A673 (cell line): ENCODE data around the gene PRR30. TPM values are rescaled to one million over a fixed set of nuclear protein-coding genes. Genes with fewer than 3 reads are reported as not detected.

Source experiments
- BruUV-seq: library from RNA; stranded (reverse); fragments of 400-500 nt; replicated peaks from 2 replicates; lab custom pipeline; 2021; lab: Mats Ljungman, UMichigan
- CTCF ChIA-PET: fragments of 300-600 bp; sonication (Branson Sonifier 250); formaldehyde crosslinking; loops from one replicate; lab custom pipeline; 2022; ENCODE audit warnings: antibody characterized with exemption; lab: Charles Lee
- POLR2A ChIA-PET: fragments of 300-600 bp; sonication (Branson Sonifier 250); formaldehyde crosslinking; loops from one replicate; lab custom pipeline; 2022; ENCODE audit warnings: antibody characterized with exemption; ENCODE audit not compliant: low non-redundant PET; lab: Charles Lee
- DNase-seq: peaks from one replicate; pipeline ENCODE4 v3.0.0-alpha.2; 2015; ENCODE audit warnings: low spot score
- H3K27ac ChIP-seq: fragments of 200-600 bp; sonication (generic); 2 replicates; pipeline ENCODE4 v1.5.1; 2016; ENCODE audit warnings: mixed run types, low read depth, mild to moderate bottlenecking, mixed read lengths, antibody characterized with exemption, low read length; ENCODE audit not compliant: poor library complexity, severe bottlenecking
- H3K27me3 ChIP-seq: fragments of 200-600 bp; sonication (generic); replicated peaks from 2 replicates; pipeline ENCODE4 v1.6.1; 2017; ENCODE audit warnings: mixed run types, low read depth, mild to moderate bottlenecking, mixed read lengths, antibody characterized with exemption, low read length; ENCODE audit not compliant: insufficient read depth, poor library complexity
- H3K36me3 ChIP-seq: fragments of 200-600 bp; sonication (generic); 2 replicates; pipeline ENCODE4 v1.6.1; 2016; ENCODE audit warnings: mixed run types, mild to moderate bottlenecking, mixed read lengths, antibody characterized with exemption, low read length; ENCODE audit not compliant: insufficient read depth, poor library complexity, severe bottlenecking
- H3K4me1 ChIP-seq: fragments of 200-600 bp; sonication (generic); 2 replicates; pipeline ENCODE4 v1.6.1; 2017; ENCODE audit warnings: mixed run types, mild to moderate bottlenecking, mixed read lengths, antibody characterized with exemption, low read length; ENCODE audit not compliant: insufficient read depth, poor library complexity, severe bottlenecking
- H3K4me3 ChIP-seq: fragments of 200-600 bp; sonication (generic); 2 replicates; pipeline ENCODE4 v1.5.1; 2016; ENCODE audit warnings: low read depth, mixed run types, mild to moderate bottlenecking, mixed read lengths, low read length; ENCODE audit not compliant: poor library complexity, severe bottlenecking
- H3K9me3 ChIP-seq: fragments of 200-600 bp; sonication (generic); 2 replicates; pipeline ENCODE4 v1.6.1; 2016; ENCODE audit warnings: mixed run types, low read depth, mild to moderate bottlenecking, mixed read lengths, antibody characterized with exemption, low read length; ENCODE audit not compliant: poor library complexity, severe bottlenecking
- EZH2 ChIP-seq: fragments of 200-600 bp; sonication (generic); IDR thresholded peaks from 2 replicates; pipeline ENCODE4 v1.6.1; 2017; ENCODE audit warnings: borderline replicate concordance, low read depth, mild to moderate bottlenecking, mixed read lengths, antibody characterized with exemption, low read length; ENCODE audit not compliant: poor library complexity, severe bottlenecking
- intact Hi-C: fragments of 100-400 bp; cut with micrococcal nuclease; formaldehyde crosslinking; loops from one replicate; pipeline ENCODE4 v1.10.0; 2022; ENCODE audit not compliant: unreplicated experiment
- total RNA-seq: library from RNA; stranded (reverse); gene quantifications from 2 replicates; pipeline ENCODE4 v1.2.3, GENCODE V29; 2021
- TF ChIP-seq, protein P1 (sequence below): fragments of 300-800, 200-600 bp; sonication (generic); conservative IDR thresholded peaks from 2 replicates; pipeline ENCODE4 v1.5.1; 2017; ENCODE audit warnings: low read depth, mild to moderate bottlenecking, antibody characterized with exemption, low read length, moderate library complexity, mixed read lengths

PRR30 gene
- total RNA-seq, 1 experiment from 2014 or later = not detected

- TF ChIP-seq, protein P1, sequence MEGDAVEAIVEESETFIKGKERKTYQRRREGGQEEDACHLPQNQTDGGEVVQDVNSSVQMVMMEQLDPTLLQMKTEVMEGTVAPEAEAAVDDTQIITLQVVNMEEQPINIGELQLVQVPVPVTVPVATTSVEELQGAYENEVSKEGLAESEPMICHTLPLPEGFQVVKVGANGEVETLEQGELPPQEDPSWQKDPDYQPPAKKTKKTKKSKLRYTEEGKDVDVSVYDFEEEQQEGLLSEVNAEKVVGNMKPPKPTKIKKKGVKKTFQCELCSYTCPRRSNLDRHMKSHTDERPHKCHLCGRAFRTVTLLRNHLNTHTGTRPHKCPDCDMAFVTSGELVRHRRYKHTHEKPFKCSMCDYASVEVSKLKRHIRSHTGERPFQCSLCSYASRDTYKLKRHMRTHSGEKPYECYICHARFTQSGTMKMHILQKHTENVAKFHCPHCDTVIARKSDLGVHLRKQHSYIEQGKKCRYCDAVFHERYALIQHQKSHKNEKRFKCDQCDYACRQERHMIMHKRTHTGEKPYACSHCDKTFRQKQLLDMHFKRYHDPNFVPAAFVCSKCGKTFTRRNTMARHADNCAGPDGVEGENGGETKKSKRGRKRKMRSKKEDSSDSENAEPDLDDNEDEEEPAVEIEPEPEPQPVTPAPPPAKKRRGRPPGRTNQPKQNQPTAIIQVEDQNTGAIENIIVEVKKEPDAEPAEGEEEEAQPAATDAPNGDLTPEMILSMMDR = no peak
- no peak for TF ChIP-seq EZH2
- Histone ChIP-seq H3K4me3 (no peak overlapping the region), H3K27ac (no peak overlapping the region), H3K4me1 (peaks cover 13% of the 10 kb centered on the region), H3K36me3 (peaks cover 29% of the 10 kb centered on the region), H3K27me3 (no peaks in the 10 kb centered on the region), H3K9me3 (no peaks in the 10 kb centered on the region)
- POLR2A ChIA-PET = no interaction called here
- no peak for DNase-seq
- CTCF ChIA-PET = no interaction called here
- no TSS peak for BruUV-seq
- intact Hi-C loops = no loop called here
These were observed 8.8 kb downstream of the PRR30 start for GRCh38 chr2:27130396-27130795.

GRCh38 chr2:27128668-27129571 lies 10.3 kb downstream of the PRR30 start:
- ChIA-PET POLR2A (no interaction called here), CTCF (no interaction called here)
- DNase-seq = no peak
- H3K9me3 ChIP-seq = no peaks in the 10 kb centered on the region
- intact Hi-C loops = no loop called here
- H3K4me1 ChIP-seq = peaks cover 28% of the 10 kb centered on the region
- H3K27ac ChIP-seq = no peak overlapping the region
- BruUV-seq = no TSS peak
- no peak overlapping the region for H3K4me3 ChIP-seq
- no peaks in the 10 kb centered on the region for H3K27me3 ChIP-seq
- no peak for TF ChIP-seq EZH2
- TF ChIP-seq, protein P1 = no peak
- H3K36me3 ChIP-seq = peaks cover 29% of the 10 kb centered on the region

DNA sequence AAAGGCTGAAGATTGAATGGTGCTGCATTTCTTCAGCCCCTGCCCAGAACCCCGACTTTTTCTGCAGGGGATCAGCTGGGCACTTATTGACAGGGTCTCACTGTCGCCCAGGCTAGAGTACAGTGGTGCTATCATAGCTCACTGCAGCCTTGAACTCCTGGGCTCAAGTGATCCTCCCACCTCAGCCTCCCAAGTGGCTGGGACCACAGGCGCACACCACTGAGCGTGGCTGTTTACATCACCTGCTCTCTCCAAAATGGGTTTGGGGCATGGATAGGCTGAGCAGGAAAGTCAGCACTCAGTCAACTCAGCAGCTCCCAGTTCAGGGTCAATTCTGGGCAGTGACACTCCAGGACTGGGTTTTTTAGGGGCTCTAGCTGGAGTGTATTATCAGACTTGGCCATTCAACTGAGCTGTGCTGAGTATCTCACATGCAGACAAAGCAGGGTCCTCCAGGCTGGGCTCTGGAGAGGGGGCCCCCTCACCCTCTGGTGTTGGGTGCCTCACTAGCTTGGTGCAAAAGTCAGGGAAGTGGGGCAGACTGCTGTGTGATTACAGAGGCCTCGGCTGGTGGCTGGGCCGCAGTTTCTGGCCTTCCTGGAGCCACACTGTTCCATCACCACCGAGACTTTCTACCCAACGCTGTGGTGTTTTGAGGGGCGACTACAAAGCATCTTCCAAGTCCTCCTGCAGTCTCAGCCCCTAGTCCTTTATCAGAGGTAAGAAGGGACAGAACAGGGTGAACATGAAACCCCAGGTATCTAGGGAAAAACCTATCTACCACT lies 11.1 kb downstream of the PRR30 start:
- ChIA-PET POLR2A (no interaction called here), CTCF (no interaction called here)
- intact Hi-C loops = no loop called here
- Histone ChIP-seq H3K9me3 (no peaks in the 10 kb centered on the region), H3K4me1 (peaks cover 23% of the 10 kb centered on the region), H3K4me3 (no peak overlapping the region), H3K27ac (no peak overlapping the region), H3K27me3 (peaks cover 4% of the 10 kb centered on the region), H3K36me3 (peaks cover 28% of the 10 kb centered on the region)
- DNase-seq = no peak
- TF ChIP-seq, protein P1 = no peak
- TF ChIP-seq EZH2 = no peak
- BruUV-seq = no TSS peak
